PC-3 (cell line): Measurements from ENCODE around the gene TOGARAM2.

Experiments used
- EZH2 ChIP-seq: fragments of 300-600 bp; sonication (generic); IDR thresholded peaks from one replicate; pipeline ENCODE4 v1.6.1; 2017; ENCODE audit warnings: antibody characterized with exemption, mild to moderate bottlenecking, low read length; ENCODE audit not compliant: unreplicated experiment
- TF ChIP-seq, protein P1 (sequence below): fragments of 300-600 bp; sonication (generic); conservative IDR thresholded peaks from 2 replicates; pipeline ENCODE4 v1.5.1; 2017; ENCODE audit warnings: antibody characterized with exemption, low read depth, mild to moderate bottlenecking, low read length

DNA sequence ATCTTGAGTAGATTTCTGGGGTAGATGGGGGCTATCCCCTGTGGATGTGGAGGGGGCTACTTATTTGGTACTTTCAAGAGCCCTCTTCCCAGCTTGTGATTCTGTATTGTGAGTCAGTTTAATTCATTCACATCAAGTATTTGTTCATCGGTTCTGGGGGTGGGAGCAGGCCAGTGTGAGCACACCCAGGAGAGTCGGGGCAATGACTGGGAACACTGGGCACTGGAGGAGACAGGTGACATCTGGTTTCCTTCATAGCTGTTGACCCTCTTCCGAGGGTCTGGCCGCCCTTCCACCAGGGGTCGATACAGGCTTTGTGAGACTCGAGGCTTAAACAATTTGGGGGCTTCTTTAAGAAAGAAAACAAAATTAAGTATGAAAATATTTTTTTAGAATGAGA is 2.5 kb upstream of the TOGARAM2 start:
- no peak for TF ChIP-seq EZH2
- TF ChIP-seq, protein P1, sequence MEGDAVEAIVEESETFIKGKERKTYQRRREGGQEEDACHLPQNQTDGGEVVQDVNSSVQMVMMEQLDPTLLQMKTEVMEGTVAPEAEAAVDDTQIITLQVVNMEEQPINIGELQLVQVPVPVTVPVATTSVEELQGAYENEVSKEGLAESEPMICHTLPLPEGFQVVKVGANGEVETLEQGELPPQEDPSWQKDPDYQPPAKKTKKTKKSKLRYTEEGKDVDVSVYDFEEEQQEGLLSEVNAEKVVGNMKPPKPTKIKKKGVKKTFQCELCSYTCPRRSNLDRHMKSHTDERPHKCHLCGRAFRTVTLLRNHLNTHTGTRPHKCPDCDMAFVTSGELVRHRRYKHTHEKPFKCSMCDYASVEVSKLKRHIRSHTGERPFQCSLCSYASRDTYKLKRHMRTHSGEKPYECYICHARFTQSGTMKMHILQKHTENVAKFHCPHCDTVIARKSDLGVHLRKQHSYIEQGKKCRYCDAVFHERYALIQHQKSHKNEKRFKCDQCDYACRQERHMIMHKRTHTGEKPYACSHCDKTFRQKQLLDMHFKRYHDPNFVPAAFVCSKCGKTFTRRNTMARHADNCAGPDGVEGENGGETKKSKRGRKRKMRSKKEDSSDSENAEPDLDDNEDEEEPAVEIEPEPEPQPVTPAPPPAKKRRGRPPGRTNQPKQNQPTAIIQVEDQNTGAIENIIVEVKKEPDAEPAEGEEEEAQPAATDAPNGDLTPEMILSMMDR: no peak
